Astrocyte of the spinal cord (primary cell): ENCODE data around the gene UMAD1.

Experiments used
- DNase-seq: peaks from one replicate; pipeline ENCODE4 v3.0.0; 2011; ENCODE audit warnings: low read depth, low spot score
- H3K4me3 ChIP-seq: 2 replicates; pipeline ENCODE4 v1.5.1; 2011; ENCODE audit warnings: low read depth, mild to moderate bottlenecking, low read length, moderate library complexity
- in situ Hi-C: cut with HindIII; loops from 2 replicates; pipeline ENCODE4 v1.10.0; 2017; ENCODE audit warnings: low sequenced_read_pairs
- TF ChIP-seq, protein P1 (sequence below): IDR thresholded peaks from 2 replicates; pipeline ENCODE4 v1.5.1; 2012; ENCODE audit warnings: low read depth, mild to moderate bottlenecking, low read length, inconsistent platforms

The UMAD1 gene

DNA sequence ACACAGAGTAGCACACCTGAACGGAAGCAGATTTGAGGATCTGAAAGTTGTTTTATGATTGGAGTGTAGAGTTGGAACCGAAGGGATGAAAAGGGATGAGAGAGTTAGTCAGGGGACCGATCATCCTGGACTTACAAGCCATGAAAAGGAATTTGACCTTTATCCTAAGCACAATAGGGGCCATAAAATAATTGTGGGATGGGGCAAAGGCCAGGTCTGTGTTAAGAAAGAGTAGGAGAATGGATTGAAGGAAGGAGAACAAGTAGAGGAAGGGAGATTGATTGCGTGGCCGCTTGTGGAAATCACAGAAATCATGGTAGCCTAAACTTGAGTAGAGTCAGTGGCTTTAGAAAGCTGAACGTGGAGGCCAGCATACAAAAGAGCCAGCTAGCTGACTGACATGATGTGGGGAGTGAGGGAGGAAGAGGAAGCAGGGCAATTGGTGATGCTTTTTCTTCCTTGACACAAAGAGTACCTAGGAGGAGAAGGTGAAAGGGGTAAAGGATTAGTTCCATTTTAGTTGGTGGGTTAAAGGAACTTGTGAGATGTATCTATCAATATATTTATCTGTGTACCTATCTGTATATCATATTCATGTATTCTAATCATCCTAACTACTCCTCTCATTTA lies 144.9 kb downstream of the UMAD1 start:
- no peak overlapping the region for H3K4me3 ChIP-seq
- TF ChIP-seq, protein P1, sequence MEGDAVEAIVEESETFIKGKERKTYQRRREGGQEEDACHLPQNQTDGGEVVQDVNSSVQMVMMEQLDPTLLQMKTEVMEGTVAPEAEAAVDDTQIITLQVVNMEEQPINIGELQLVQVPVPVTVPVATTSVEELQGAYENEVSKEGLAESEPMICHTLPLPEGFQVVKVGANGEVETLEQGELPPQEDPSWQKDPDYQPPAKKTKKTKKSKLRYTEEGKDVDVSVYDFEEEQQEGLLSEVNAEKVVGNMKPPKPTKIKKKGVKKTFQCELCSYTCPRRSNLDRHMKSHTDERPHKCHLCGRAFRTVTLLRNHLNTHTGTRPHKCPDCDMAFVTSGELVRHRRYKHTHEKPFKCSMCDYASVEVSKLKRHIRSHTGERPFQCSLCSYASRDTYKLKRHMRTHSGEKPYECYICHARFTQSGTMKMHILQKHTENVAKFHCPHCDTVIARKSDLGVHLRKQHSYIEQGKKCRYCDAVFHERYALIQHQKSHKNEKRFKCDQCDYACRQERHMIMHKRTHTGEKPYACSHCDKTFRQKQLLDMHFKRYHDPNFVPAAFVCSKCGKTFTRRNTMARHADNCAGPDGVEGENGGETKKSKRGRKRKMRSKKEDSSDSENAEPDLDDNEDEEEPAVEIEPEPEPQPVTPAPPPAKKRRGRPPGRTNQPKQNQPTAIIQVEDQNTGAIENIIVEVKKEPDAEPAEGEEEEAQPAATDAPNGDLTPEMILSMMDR: no peak
- DNase-seq: no peak
- in situ Hi-C loops: no loop called here

DNA sequence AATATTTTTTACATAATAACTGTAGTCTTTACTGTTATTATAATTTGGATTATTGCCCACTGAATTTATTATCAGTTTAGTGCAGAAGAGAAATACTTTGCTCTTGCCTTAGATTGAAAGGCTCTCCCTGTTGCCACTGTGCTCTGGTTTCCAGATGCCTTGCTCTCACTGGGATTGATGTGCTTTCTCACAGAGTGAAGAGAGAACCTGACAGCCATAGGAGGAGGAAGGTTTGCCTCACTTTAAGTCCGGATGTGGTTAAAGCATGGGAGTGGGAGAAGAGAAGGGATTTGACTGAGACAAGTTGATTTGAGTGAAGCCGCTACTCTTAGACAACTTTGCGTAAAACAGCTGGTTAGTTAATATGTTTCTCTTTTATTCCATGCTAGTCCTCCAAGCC lies 146.0 kb downstream of the UMAD1 start:
- TF ChIP-seq, protein P1: no peak
- DNase-seq: no peak
- in situ Hi-C loops: no loop called here
- H3K4me3 ChIP-seq: no peak overlapping the region

DNA sequence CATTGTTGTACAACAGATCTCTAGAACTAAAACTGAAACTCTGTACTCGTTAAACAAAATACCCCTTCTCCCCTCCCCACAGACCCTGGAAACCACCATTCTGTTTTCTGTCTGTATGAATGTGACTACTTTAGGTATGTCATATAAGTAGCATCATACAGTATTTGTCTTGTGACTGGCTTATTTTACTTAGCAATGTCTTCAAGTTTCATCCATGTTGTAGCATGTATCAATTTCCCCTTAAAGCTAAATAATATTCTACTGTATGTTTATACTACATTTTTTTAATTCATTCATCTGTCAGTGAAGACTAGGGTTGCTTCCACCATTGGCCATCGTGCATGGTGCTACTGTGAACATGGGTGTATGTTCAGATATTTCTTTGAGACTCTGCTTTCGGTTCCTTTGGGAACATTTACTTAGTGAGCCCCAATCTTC lies 149.0 kb downstream of the UMAD1 start:
- H3K4me3 ChIP-seq: no peak overlapping the region
- no peak for DNase-seq
- in situ Hi-C loops: no loop called here
- TF ChIP-seq, protein P1: no peak

DNA sequence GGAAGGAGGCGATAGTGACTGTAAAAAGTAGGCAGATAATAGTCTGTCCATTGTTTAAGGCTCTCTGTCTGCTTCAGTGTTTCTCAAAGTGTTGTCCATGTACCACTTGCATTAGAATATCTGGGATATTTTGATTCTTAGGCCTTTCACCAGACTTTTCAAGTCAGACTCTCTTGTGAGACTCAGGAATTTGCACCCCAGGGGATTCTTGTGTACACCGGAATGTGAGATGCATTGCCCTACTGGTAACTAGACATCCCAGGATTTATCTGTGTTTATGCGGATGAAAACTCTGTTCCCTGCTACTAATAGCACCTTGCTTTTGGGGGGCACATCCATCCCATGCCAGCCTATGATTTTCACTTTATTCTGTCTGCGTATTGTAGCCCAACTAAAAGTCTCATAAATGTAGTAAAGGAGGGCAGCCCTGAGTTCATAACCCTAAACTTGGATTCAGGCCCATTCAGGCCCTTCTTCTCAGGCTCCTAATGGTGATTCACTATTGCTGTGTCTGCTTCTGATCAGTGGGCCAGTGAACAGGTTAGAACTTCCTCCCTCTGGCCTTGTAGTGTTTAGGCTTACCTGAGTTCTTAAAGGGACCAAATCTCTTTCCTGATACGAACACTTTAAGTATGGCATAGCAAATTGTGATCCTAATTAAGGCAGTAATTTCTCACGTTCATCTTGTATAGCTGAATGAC lies 149.6 kb downstream of the UMAD1 start:
- TF ChIP-seq, protein P1: no peak
- in situ Hi-C loops: no loop called here
- no peak overlapping the region for H3K4me3 ChIP-seq
- no peak for DNase-seq

DNA sequence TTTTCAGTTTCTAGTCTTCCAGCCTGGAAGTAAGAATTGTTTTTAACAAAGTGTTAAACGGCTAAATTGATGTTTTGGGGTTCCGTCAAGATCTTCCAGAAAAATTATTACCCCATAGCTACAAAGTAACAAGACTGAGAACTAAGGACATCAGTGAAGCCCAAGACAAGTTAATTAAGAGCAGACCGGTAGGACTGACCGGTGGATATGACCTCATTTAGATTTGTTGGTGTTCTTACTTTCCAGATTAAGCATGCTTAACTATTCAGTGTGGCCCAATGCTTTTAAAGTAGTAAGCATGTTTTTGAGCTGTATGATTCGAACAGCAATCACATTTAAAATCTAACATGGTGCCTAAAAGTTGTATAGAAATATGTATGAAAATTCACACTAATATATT lies 151.0 kb downstream of the UMAD1 start:
- in situ Hi-C loops: no loop called here
- no peak overlapping the region for H3K4me3 ChIP-seq
- TF ChIP-seq, protein P1: no peak
- no peak for DNase-seq

DNA sequence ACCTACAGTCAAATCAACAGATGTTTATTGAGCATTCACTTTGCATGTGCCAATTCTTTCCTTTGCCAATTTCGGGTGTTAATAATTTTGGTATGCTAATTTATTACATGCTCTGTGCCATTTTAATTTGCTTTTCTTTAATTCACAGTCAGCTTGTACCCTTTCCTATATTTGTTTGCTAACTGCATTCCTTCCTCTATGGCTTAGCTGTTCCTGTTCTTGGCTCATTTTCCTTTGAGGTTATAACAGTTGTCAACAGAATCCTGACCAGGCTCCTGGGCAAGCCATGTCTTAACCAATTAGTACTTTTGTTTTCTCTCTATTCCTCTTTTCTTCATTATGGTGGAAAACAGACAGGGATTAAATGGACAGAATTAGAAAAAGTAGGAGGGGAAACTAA lies 151.5 kb downstream of the UMAD1 start:
- TF ChIP-seq, protein P1: no peak
- no peak overlapping the region for H3K4me3 ChIP-seq
- in situ Hi-C loops: no loop called here
- peak; percentile 29 for DNase-seq
